ENCODE data around the gene CHST9. TPM values are rescaled to one million over a fixed set of nuclear protein-coding genes. Genes with fewer than 3 reads are reported as not detected.

CHST9 gene
- polyA plus RNA-seq, 2 of the 4 experiments (the other 2 are of a cell fraction) = 0.06 TPM; not detected in 1

GRCh38 chr18:26956863-26957262 is 228.2 kb downstream of the CHST9 start:
- WGBS (ENCODE audit: missing lambda C conversion rate) = 73% methylated on average over 4 of the region's 4 CpGs
- TF ChIP-seq HEYL (CRISPR knock-in tag; IDR thresholded peaks at IDR 0.05) (no peak), JUNB (IDR thresholded peaks at IDR 0.05) (no peak), POLR2AphosphoS2 (conservative IDR thresholded peaks at IDR 0.05; ENCODE audit: low read length) (no peak), HDAC2 (IDR thresholded peaks at IDR 0.05) (no peak), EHMT2 (IDR thresholded peaks at IDR 0.05; ENCODE audit: low read depth) (no peak)
- TF ChIP-seq, protein P1, sequence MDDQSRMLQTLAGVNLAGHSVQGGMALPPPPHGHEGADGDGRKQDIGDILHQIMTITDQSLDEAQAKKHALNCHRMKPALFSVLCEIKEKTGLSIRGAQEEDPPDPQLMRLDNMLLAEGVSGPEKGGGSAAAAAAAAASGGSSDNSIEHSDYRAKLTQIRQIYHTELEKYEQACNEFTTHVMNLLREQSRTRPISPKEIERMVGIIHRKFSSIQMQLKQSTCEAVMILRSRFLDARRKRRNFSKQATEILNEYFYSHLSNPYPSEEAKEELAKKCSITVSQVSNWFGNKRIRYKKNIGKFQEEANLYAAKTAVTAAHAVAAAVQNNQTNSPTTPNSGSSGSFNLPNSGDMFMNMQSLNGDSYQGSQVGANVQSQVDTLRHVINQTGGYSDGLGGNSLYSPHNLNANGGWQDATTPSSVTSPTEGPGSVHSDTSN (IDR thresholded peaks at IDR 0.05) = no peak
- H3K4me3 ChIP-seq = no peak overlapping the region
- H3K27ac ChIP-seq = no peak overlapping the region
- no peaks in the 10 kb centered on the region for H3K4me1 ChIP-seq
- ATAC-seq (no peak), FAIRE-seq (no peak), DNase-seq (ENCODE audit: low read depth in 1 of 2, low spot score in 1 of 2) (no peak)
- no peak overlapping the region for H3K4me2 ChIP-seq
- no peaks in the 10 kb centered on the region for H3K9me3 ChIP-seq
- ChIA-PET CTCF (no interaction called here), POLR2A (no interaction called here)

GRCh38 chr18:26948703-26949102 is 236.4 kb downstream of the CHST9 start:
- H3K4me2 ChIP-seq = no peak overlapping the region
- no peak for ATAC-seq
- no peak overlapping the region for H3K27ac ChIP-seq
- no peak overlapping the region for H3K4me3 ChIP-seq
- DNase-seq (ENCODE audit: low read depth in 1 of 2, low spot score in 1 of 2) = no peak
- H3K4me1 ChIP-seq = no peaks in the 10 kb centered on the region
- WGBS (ENCODE audit: missing lambda C conversion rate) = 58% methylated on average over 4 of the region's 4 CpGs
- ChIA-PET CTCF (no interaction called here), POLR2A (no interaction called here)
- FAIRE-seq = no peak
- no peaks in the 10 kb centered on the region for H3K9me3 ChIP-seq
- TF ChIP-seq, protein P2, sequence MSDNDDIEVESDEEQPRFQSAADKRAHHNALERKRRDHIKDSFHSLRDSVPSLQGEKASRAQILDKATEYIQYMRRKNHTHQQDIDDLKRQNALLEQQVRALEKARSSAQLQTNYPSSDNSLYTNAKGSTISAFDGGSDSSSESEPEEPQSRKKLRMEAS (IDR thresholded peaks at IDR 0.05) = no peak
- TF ChIP-seq CBX8 (IDR thresholded peaks at IDR 0.05) = no peak
- TF ChIP-seq ESRRA (IDR thresholded peaks at IDR 0.05; ENCODE audit: borderline replicate concordance, low read length) = no peak
- no peak for TF ChIP-seq POLR2A (IDR thresholded peaks at IDR 0.05; ENCODE audit: low read length)
- TF ChIP-seq CHD2 (IDR thresholded peaks at IDR 0.05; ENCODE audit: low read length, partially characterized antibody) = no peak
- no peak for TF ChIP-seq EP300 (IDR thresholded peaks at IDR 0.05)
- no peak for TF ChIP-seq ZNF302 (CRISPR knock-in tag; IDR thresholded peaks at IDR 0.05)
- TF ChIP-seq PHF8 (IDR thresholded peaks at IDR 0.05; ENCODE audit: borderline replicate concordance, low read depth) = no peak
- no peak for TF ChIP-seq KDM5A (IDR thresholded peaks at IDR 0.05)
- no peak for TF ChIP-seq TP53 (CRISPR knock-in tag; IDR thresholded peaks at IDR 0.05)
- TF ChIP-seq, protein P3, sequence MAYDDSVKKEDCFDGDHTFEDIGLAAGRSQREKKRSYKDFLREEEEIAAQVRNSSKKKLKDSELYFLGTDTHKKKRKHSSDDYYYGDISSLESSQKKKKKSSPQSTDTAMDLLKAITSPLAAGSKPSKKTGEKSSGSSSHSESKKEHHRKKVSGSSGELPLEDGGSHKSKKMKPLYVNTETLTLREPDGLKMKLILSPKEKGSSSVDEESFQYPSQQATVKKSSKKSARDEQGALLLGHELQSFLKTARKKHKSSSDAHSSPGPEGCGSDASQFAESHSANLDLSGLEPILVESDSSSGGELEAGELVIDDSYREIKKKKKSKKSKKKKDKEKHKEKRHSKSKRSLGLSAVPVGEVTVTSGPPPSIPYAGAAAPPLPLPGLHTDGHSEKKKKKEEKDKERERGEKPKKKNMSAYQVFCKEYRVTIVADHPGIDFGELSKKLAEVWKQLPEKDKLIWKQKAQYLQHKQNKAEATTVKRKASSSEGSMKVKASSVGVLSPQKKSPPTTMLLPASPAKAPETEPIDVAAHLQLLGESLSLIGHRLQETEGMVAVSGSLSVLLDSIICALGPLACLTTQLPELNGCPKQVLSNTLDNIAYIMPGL (CRISPR knock-in tag; IDR thresholded peaks at IDR 0.05; ENCODE audit: borderline replicate concordance) = no peak
- no peak for TF ChIP-seq CBX2 (IDR thresholded peaks at IDR 0.05; ENCODE audit: borderline replicate concordance, low read depth)

GRCh38 chr18:26943906-26944305 is 241.2 kb downstream of the CHST9 start:
- 64% methylated on average over 3 of the region's 3 CpGs for WGBS (ENCODE audit: missing lambda C conversion rate)
- Histone ChIP-seq H3K4me1 (no peaks in the 10 kb centered on the region), H3K4me3 (no peak overlapping the region), H3K27ac (no peak overlapping the region), H3K9me3 (no peaks in the 10 kb centered on the region), H3K4me2 (no peak overlapping the region)
- FAIRE-seq = no peak
- ChIA-PET POLR2A (no interaction called here), CTCF (interaction anchor here (0.6 kb wide), 1 partner anchor 79 kb away, joined by 3 read pairs; no protein-coding TSS in a partner anchor)
- no peak for ATAC-seq
- DNase-seq (ENCODE audit: low read depth in 1 of 2, low spot score in 1 of 2) = no peak
- TF ChIP-seq, protein P2 (IDR thresholded peaks at IDR 0.05) = no peak
- TF ChIP-seq, protein P1 (IDR thresholded peaks at IDR 0.05) = no peak
- TF ChIP-seq TP53 (CRISPR knock-in tag; IDR thresholded peaks at IDR 0.05) (no peak), EP300 (IDR thresholded peaks at IDR 0.05) (no peak), ATOH8 (CRISPR knock-in tag; IDR thresholded peaks at IDR 0.05; ENCODE audit: low read depth) (no peak), SREBF2 (IDR thresholded peaks at IDR 0.05) (no peak), POLR2AphosphoS2 (conservative IDR thresholded peaks at IDR 0.05; ENCODE audit: low read length) (no peak), ESRRA (IDR thresholded peaks at IDR 0.05; ENCODE audit: borderline replicate concordance, low read length) (no peak), SMC3 (IDR thresholded peaks at IDR 0.05) (no peak), NFE2L2 (conservative IDR thresholded peaks at IDR 0.05; ENCODE audit: low read length) (no peak), ZSCAN20 (CRISPR knock-in tag; IDR thresholded peaks at IDR 0.05) (no peak), RCOR1 (IDR thresholded peaks at IDR 0.05; ENCODE audit: low read depth, low read length) (no peak), HOXA7 (CRISPR knock-in tag; IDR thresholded peaks at IDR 0.05) (no peak)
- TF ChIP-seq, protein P4, sequence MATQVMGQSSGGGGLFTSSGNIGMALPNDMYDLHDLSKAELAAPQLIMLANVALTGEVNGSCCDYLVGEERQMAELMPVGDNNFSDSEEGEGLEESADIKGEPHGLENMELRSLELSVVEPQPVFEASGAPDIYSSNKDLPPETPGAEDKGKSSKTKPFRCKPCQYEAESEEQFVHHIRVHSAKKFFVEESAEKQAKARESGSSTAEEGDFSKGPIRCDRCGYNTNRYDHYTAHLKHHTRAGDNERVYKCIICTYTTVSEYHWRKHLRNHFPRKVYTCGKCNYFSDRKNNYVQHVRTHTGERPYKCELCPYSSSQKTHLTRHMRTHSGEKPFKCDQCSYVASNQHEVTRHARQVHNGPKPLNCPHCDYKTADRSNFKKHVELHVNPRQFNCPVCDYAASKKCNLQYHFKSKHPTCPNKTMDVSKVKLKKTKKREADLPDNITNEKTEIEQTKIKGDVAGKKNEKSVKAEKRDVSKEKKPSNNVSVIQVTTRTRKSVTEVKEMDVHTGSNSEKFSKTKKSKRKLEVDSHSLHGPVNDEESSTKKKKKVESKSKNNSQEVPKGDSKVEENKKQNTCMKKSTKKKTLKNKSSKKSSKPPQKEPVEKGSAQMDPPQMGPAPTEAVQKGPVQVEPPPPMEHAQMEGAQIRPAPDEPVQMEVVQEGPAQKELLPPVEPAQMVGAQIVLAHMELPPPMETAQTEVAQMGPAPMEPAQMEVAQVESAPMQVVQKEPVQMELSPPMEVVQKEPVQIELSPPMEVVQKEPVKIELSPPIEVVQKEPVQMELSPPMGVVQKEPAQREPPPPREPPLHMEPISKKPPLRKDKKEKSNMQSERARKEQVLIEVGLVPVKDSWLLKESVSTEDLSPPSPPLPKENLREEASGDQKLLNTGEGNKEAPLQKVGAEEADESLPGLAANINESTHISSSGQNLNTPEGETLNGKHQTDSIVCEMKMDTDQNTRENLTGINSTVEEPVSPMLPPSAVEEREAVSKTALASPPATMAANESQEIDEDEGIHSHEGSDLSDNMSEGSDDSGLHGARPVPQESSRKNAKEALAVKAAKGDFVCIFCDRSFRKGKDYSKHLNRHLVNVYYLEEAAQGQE (IDR thresholded peaks at IDR 0.05) = no peak

Measured in A549 (cell line).